Neural cell (in vitro differentiated cells): ENCODE measurements around the gene LMLN. TPM values are rescaled to one million over a fixed set of nuclear protein-coding genes. Genes with fewer than 3 reads are reported as not detected.

ENCODE experiments used
- H2AFZ ChIP-seq: fragments of 200-600, 300-800 bp; sonication (generic), shearing (Covaris generic); 2 replicates; pipeline ENCODE4 v1.6.0; 2014; ENCODE audit warnings: low read depth, mild to moderate bottlenecking, antibody characterized with exemption, low read length, moderate library complexity
- H3F3A ChIP-seq: fragments of 200-600 bp; shearing (Covaris generic); 2 replicates; pipeline ENCODE4 v1.6.1; 2016; ENCODE audit warnings: mild to moderate bottlenecking, moderate library complexity, mixed read lengths, antibody characterized with exemption, low read length; ENCODE audit not compliant: insufficient read depth, poor library complexity, severe bottlenecking
- H3K27ac ChIP-seq: fragments of 200-600, 300-800 bp; sonication (generic), shearing (Covaris generic); 2 replicates; pipeline ENCODE4 v1.5.1; 2014; ENCODE audit warnings: mild to moderate bottlenecking, low read length, moderate library complexity
- H3K27me3 ChIP-seq: fragments of 300-800, 200-600 bp; sonication (generic), shearing (Covaris generic); 2 replicates; pipeline ENCODE4 v1.6.0; 2014; ENCODE audit warnings: mild to moderate bottlenecking, low read depth, low read length, moderate library complexity; ENCODE audit not compliant: insufficient read depth
- H3K36me3 ChIP-seq: fragments of 300-800, 200-600 bp; sonication (generic), shearing (Covaris generic); 2 replicates; pipeline ENCODE4 v1.5.1; 2014; ENCODE audit warnings: mild to moderate bottlenecking, antibody characterized with exemption, low read length, moderate library complexity; ENCODE audit not compliant: insufficient read depth
- H3K4me2 ChIP-seq: fragments of 300-800, 200-600 bp; sonication (generic), shearing (Covaris generic); 2 replicates; pipeline ENCODE4 v1.6.0; 2014; ENCODE audit warnings: mild to moderate bottlenecking, low read length
- H3K4me3 ChIP-seq: fragments of 300-800, 200-600 bp; sonication (generic), shearing (Covaris generic); 2 replicates; pipeline ENCODE4 v1.5.1; 2014; ENCODE audit warnings: mild to moderate bottlenecking, low read length, moderate library complexity
- H3K79me2 ChIP-seq: fragments of 200-600 bp; shearing (Covaris generic); replicated peaks from 2 replicates; pipeline ENCODE4 v1.6.0; 2014; ENCODE audit warnings: mild to moderate bottlenecking, low read length, moderate library complexity; ENCODE audit not compliant: insufficient read depth
- H3K9ac ChIP-seq: fragments of 300-800, 200-600 bp; sonication (generic), shearing (Covaris generic); 2 replicates; pipeline ENCODE4 v1.6.1; 2016; ENCODE audit warnings: mild to moderate bottlenecking, low read length, mixed read lengths
- H3K9me2 ChIP-seq: fragments of 200-600 bp; shearing (Covaris generic); 2 replicates; pipeline ENCODE4 v1.6.1; 2016; ENCODE audit warnings: mild to moderate bottlenecking, low read length, mixed read lengths; ENCODE audit not compliant: insufficient read depth
- H3K9me3 ChIP-seq: fragments of 200-600, 300-800 bp; sonication (generic), shearing (Covaris generic); 2 replicates; pipeline ENCODE4 v1.6.1; 2016; ENCODE audit warnings: mild to moderate bottlenecking, mixed run types, low read length, moderate library complexity, mixed read lengths
- H4K20me1 ChIP-seq: fragments of 200-600 bp; shearing (Covaris generic); 2 replicates; pipeline ENCODE4 v1.6.1; 2016; ENCODE audit warnings: mild to moderate bottlenecking, mixed run types; ENCODE audit not compliant: insufficient read depth
- EP300 ChIP-seq: fragments of 450-650 bp; conservative IDR thresholded peaks from 2 replicates; pipeline ENCODE4 v1.6.1; 2014; ENCODE audit warnings: antibody characterized with exemption, mild to moderate bottlenecking, moderate library complexity; ENCODE audit not compliant: poor library complexity, severe bottlenecking
- EZH2 ChIP-seq: fragments of 200-600, 300-800 bp; shearing (Covaris generic), sonication (generic); IDR thresholded peaks from 2 replicates; pipeline ENCODE4 v1.6.1; 2014; ENCODE audit warnings: antibody characterized with exemption, low read length, borderline replicate concordance, mild to moderate bottlenecking; ENCODE audit not compliant: insufficient read depth, poor library complexity, severe bottlenecking
- MXI1 ChIP-seq: fragments of 450-650 bp; conservative IDR thresholded peaks from 2 replicates; pipeline ENCODE4 v1.6.1; 2014; ENCODE audit warnings: antibody characterized with exemption, mild to moderate bottlenecking; ENCODE audit not compliant: poor library complexity, severe bottlenecking
- POLR2AphosphoS5 ChIP-seq: IDR thresholded peaks from 2 replicates; pipeline ENCODE4 v1.6.1; 2012
- RAD21 ChIP-seq: fragments of 450-650 bp; conservative IDR thresholded peaks from 2 replicates; pipeline ENCODE4 v1.6.1; 2014; ENCODE audit warnings: antibody characterized with exemption, mild to moderate bottlenecking, moderate library complexity
- SMC3 ChIP-seq: fragments of 450-650 bp; conservative IDR thresholded peaks from 2 replicates; pipeline ENCODE4 v1.6.1; 2014; ENCODE audit warnings: antibody characterized with exemption, mild to moderate bottlenecking, moderate library complexity; ENCODE audit not compliant: poor library complexity
- TAF1 ChIP-seq: IDR thresholded peaks from 2 replicates; pipeline ENCODE4 v1.6.1; 2012; ENCODE audit warnings: low read depth
- polyA plus RNA-seq: library from polyadenylated mRNA; depleted of rRNA; stranded (reverse); fragments of >200 nt; gene quantifications from 2 replicates; pipeline ENCODE4 v1.2.3, GENCODE V29; 2014
- TF ChIP-seq, protein P1 (sequence below): IDR thresholded peaks from 2 replicates; pipeline ENCODE4 v1.6.1; 2012; ENCODE audit warnings: borderline replicate concordance
- TF ChIP-seq, protein P2 (sequence below): fragments of 450-650 bp; IDR thresholded peaks from 2 replicates; pipeline ENCODE4 v1.5.1; 2014; ENCODE audit warnings: antibody characterized with exemption, mild to moderate bottlenecking, moderate library complexity; ENCODE audit not compliant: poor library complexity, severe bottlenecking

Gene LMLN
- polyA plus RNA-seq, 1 donor from 2014 or later, result 3.1 TPM

DNA sequence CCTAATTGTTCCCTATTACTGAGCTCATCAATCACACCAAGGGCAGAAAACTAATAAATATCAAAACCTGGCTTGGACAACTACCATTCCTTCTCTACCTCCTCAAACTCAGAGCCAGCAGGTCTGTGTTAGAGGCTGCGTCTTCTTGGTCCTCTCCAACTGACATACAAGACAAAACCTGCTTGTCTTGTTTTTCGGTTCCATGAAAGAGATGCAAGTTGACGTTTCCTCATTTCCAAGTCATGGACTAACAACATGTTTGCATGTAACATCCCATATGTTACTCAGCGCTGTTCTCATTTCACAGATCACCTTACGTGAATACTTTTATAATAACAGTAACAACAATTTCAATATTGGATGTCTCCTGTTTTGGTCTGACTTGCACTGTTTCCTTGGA is 110.9 kb downstream of the LMLN start:
- H3K36me3 ChIP-seq, result no peaks in the 10 kb centered on the region
- H3K9me3 ChIP-seq, result no peaks in the 10 kb centered on the region
- no peaks in the 10 kb centered on the region for H3K9me2 ChIP-seq
- H3K4me2 ChIP-seq, result no peak overlapping the region
- H4K20me1 ChIP-seq, result no peaks in the 10 kb centered on the region
- no peak overlapping the region for H3K9ac ChIP-seq
- no peak overlapping the region for H3K27ac ChIP-seq
- H2AFZ ChIP-seq, result no peak overlapping the region
- TF ChIP-seq, protein P1, sequence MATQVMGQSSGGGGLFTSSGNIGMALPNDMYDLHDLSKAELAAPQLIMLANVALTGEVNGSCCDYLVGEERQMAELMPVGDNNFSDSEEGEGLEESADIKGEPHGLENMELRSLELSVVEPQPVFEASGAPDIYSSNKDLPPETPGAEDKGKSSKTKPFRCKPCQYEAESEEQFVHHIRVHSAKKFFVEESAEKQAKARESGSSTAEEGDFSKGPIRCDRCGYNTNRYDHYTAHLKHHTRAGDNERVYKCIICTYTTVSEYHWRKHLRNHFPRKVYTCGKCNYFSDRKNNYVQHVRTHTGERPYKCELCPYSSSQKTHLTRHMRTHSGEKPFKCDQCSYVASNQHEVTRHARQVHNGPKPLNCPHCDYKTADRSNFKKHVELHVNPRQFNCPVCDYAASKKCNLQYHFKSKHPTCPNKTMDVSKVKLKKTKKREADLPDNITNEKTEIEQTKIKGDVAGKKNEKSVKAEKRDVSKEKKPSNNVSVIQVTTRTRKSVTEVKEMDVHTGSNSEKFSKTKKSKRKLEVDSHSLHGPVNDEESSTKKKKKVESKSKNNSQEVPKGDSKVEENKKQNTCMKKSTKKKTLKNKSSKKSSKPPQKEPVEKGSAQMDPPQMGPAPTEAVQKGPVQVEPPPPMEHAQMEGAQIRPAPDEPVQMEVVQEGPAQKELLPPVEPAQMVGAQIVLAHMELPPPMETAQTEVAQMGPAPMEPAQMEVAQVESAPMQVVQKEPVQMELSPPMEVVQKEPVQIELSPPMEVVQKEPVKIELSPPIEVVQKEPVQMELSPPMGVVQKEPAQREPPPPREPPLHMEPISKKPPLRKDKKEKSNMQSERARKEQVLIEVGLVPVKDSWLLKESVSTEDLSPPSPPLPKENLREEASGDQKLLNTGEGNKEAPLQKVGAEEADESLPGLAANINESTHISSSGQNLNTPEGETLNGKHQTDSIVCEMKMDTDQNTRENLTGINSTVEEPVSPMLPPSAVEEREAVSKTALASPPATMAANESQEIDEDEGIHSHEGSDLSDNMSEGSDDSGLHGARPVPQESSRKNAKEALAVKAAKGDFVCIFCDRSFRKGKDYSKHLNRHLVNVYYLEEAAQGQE, result no peak
- TF ChIP-seq EZH2, result no peak
- TF ChIP-seq MXI1, result no peak
- TF ChIP-seq, protein P2, sequence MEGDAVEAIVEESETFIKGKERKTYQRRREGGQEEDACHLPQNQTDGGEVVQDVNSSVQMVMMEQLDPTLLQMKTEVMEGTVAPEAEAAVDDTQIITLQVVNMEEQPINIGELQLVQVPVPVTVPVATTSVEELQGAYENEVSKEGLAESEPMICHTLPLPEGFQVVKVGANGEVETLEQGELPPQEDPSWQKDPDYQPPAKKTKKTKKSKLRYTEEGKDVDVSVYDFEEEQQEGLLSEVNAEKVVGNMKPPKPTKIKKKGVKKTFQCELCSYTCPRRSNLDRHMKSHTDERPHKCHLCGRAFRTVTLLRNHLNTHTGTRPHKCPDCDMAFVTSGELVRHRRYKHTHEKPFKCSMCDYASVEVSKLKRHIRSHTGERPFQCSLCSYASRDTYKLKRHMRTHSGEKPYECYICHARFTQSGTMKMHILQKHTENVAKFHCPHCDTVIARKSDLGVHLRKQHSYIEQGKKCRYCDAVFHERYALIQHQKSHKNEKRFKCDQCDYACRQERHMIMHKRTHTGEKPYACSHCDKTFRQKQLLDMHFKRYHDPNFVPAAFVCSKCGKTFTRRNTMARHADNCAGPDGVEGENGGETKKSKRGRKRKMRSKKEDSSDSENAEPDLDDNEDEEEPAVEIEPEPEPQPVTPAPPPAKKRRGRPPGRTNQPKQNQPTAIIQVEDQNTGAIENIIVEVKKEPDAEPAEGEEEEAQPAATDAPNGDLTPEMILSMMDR, result no peak
- no peak for TF ChIP-seq RAD21
- TF ChIP-seq TAF1, result no peak
- TF ChIP-seq SMC3, result no peak
- no peak for TF ChIP-seq EP300
- TF ChIP-seq POLR2AphosphoS5, result no peak
- no peaks in the 10 kb centered on the region for H3F3A ChIP-seq
- peaks cover 11% of the 10 kb centered on the region for H3K27me3 ChIP-seq
- no peaks in the 10 kb centered on the region for H3K79me2 ChIP-seq
- H3K4me3 ChIP-seq, result no peak overlapping the region

DNA sequence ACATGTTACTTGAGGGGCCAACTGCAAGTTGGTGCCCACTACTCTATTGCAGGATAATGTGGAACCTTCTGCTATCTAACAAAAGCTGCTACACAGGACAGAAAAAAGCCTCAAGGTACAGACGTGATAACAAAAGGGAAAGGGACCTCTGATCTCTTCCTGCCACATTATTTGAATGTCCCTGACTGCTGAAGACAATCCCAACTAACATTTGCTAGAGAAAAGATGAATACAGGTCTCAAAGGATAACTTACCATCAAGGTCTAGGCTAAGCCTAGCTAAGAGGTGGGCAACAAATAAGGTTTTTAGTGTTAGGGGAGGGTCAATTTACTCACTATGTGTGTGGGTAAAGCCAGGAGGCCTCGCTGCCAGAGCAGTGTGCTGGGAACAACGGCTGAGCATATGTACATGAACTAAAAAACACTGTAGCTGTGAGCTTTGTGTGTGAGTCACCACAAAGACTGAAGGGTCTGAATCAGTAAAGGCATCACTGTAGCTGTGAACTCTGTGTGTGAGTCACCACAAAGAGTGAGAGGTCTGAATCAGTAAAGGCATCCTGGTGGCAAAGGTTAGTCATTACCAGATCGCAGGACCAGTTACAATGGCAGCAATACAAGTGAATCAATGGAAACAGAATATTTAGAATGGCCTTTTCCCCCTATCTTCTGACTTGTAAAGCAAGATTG is 111.7 kb downstream of the LMLN start:
- H3K79me2 ChIP-seq, result no peaks in the 10 kb centered on the region
- H3K9ac ChIP-seq, result no peak overlapping the region
- H2AFZ ChIP-seq, result no peak overlapping the region
- H3K36me3 ChIP-seq, result no peaks in the 10 kb centered on the region
- no peak overlapping the region for H3K4me2 ChIP-seq
- H3K9me3 ChIP-seq, result no peaks in the 10 kb centered on the region
- H3F3A ChIP-seq, result no peaks in the 10 kb centered on the region
- H3K9me2 ChIP-seq, result no peaks in the 10 kb centered on the region
- H4K20me1 ChIP-seq, result no peaks in the 10 kb centered on the region
- TF ChIP-seq RAD21 (no peak), POLR2AphosphoS5 (no peak), EZH2 (no peak)
- TF ChIP-seq, protein P1, result no peak
- H3K27me3 ChIP-seq, result peaks cover 20% of the 10 kb centered on the region
- H3K4me3 ChIP-seq, result no peak overlapping the region
- H3K27ac ChIP-seq, result no peak overlapping the region
